ENCODE results near the gene ZBTB43.

The ZBTB43 gene

GRCh38 chr9:126790561-126790960, 14.3 kb upstream of the ZBTB43 start:
- no peak overlapping the region for H3K4ac ChIP-seq (ENCODE audit: low read length)
- H2BK120ac ChIP-seq (ENCODE audit: low read depth, low read length): no peak overlapping the region
- no peak overlapping the region for H2AFZ ChIP-seq (ENCODE audit: low read length)
- peaks cover 0 to 52% (median 2%) of the 10 kb centered on the region in 3 experiments for H3K27me3 ChIP-seq (ENCODE audit: control insufficient read depth in 3 of 3, insufficient read depth in 3 of 3, low read depth in 1 of 3, low read length in 3 of 3)
- H2AK5ac ChIP-seq (ENCODE audit: low read depth, low read length): no peak overlapping the region
- H2BK5ac ChIP-seq (ENCODE audit: low read length): no peak overlapping the region
- no peak overlapping the region for H3K14ac ChIP-seq (ENCODE audit: low read length)
- no peak overlapping the region for H3K9ac ChIP-seq (ENCODE audit: low read depth, low read length, poor library complexity)
- no peaks in the 10 kb centered on the region for H3K36me3 ChIP-seq (replicated peaks in 1 of 2; ENCODE audit: control insufficient read depth in 2 of 2, insufficient read depth in 2 of 2, low read length in 2 of 2)
- WGBS, 2 donors (ENCODE audit: extremely low coverage in 2 of 2, insufficient read length in 2 of 2, insufficient replicate concordance in 1 of 2): no CpG with 5 or more reads among the region's 4 CpGs
- no peak overlapping the region for H3K23ac ChIP-seq (ENCODE audit: low read depth, low read length, poor library complexity)
- H3K9me3 ChIP-seq (replicated peaks in 1 of 2; ENCODE audit: control insufficient read depth in 2 of 2, insufficient read depth in 1 of 2, low read depth in 1 of 2, low read length in 2 of 2): no peaks in the 10 kb centered on the region
- no peak overlapping the region for H3K4me2 ChIP-seq (ENCODE audit: insufficient read depth, low read length, poor library complexity, severe bottlenecking)
- H3K4me1 ChIP-seq (ENCODE audit: control insufficient read depth in 2 of 2, insufficient read depth in 1 of 2, low read depth in 1 of 2, low read length in 2 of 2): no peaks in the 10 kb centered on the region
- H2BK15ac ChIP-seq (ENCODE audit: low read length): no peak overlapping the region
- H4K8ac ChIP-seq (ENCODE audit: low read depth, low read length): no peak overlapping the region
- no peak overlapping the region for H3K18ac ChIP-seq (ENCODE audit: low read length)
- no peak overlapping the region for H3K27ac ChIP-seq (replicated peaks; ENCODE audit: low read length)
- peaks cover 2% of the 10 kb centered on the region for H3K79me1 ChIP-seq (ENCODE audit: low read depth, low read length)
- H4K91ac ChIP-seq (ENCODE audit: low read depth, low read length, poor library complexity): no peak overlapping the region
- H3K4me3 ChIP-seq (ENCODE audit: low read length in 2 of 2): no peak overlapping the region
- DNase-seq (ENCODE audit: low spot score): no peak
- no peak overlapping the region for H2BK12ac ChIP-seq (ENCODE audit: low read length)

DNA sequence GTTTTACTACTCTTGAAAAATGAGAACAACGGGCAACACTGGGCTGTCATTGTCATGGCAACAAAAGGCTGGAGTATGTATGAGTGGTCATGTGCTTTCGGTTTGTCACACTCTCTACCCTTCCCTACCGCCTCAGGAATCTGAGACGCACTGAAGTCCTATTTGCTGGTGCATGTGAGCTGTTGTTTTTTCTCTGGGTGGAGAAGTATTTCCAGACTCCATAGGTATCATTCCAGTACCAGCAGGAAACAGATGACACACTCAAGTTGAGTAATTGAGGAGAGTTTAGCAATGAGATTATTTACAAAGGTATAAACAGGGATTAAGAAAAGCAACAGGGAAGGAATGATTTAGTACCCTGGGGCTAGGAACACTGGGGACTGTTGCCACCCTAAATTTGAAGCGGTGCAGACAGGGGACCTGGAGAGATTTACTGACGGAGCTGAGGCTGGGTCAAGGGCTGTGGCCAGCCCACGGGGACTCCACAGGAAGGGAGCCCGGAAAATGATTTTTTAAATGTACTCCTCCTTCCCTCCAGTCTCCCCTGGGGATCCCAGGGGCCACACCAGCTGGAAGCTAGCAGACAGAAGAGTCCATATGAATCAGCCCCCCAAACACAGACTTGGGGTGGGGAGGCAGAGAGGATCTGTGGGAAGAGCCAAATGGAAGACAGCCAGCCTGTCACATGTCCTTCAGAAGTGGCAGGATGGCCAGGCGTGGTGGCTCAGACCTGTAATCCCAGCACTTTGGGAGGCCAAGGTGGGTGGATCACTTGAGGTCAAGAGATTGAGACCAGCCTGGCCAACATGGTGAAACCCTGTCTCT, 13.2 kb upstream of the ZBTB43 start:
- H3K27ac ChIP-seq (replicated peaks; ENCODE audit: low read length): no peak overlapping the region
- no peak for DNase-seq (ENCODE audit: low spot score)
- H4K8ac ChIP-seq (ENCODE audit: low read depth, low read length): no peak overlapping the region
- H3K14ac ChIP-seq (ENCODE audit: low read length): no peak overlapping the region
- no peak overlapping the region for H2BK15ac ChIP-seq (ENCODE audit: low read length)
- H2AFZ ChIP-seq (ENCODE audit: low read length): no peak overlapping the region
- no peak overlapping the region for H3K4me2 ChIP-seq (ENCODE audit: insufficient read depth, low read length, poor library complexity, severe bottlenecking)
- peaks cover 2% of the 10 kb centered on the region for H3K79me1 ChIP-seq (ENCODE audit: low read depth, low read length)
- no peaks in the 10 kb centered on the region for H3K36me3 ChIP-seq (replicated peaks in 1 of 2; ENCODE audit: control insufficient read depth in 2 of 2, insufficient read depth in 2 of 2, low read length in 2 of 2)
- no peak overlapping the region for H2BK120ac ChIP-seq (ENCODE audit: low read depth, low read length)
- no peak overlapping the region for H3K4me3 ChIP-seq (ENCODE audit: low read length in 2 of 2)
- H3K4me1 ChIP-seq (ENCODE audit: control insufficient read depth in 2 of 2, insufficient read depth in 1 of 2, low read depth in 1 of 2, low read length in 2 of 2): no peaks in the 10 kb centered on the region
- H4K91ac ChIP-seq (ENCODE audit: low read depth, low read length, poor library complexity): no peak overlapping the region
- H3K27me3 ChIP-seq (ENCODE audit: control insufficient read depth in 3 of 3, insufficient read depth in 3 of 3, low read depth in 1 of 3, low read length in 3 of 3): peaks cover 0 to 47% (median 2%) of the 10 kb centered on the region in 3 experiments
- H3K9ac ChIP-seq (ENCODE audit: low read depth, low read length, poor library complexity): no peak overlapping the region
- WGBS, 2 donors (ENCODE audit: extremely low coverage in 2 of 2, insufficient read length in 2 of 2, insufficient replicate concordance in 1 of 2): no CpG with 5 or more reads among the region's 9 CpGs
- H3K4ac ChIP-seq (ENCODE audit: low read length): no peak overlapping the region
- no peak overlapping the region for H2BK12ac ChIP-seq (ENCODE audit: low read length)
- H3K18ac ChIP-seq (ENCODE audit: low read length): no peak overlapping the region
- H3K23ac ChIP-seq (ENCODE audit: low read depth, low read length, poor library complexity): no peak overlapping the region
- no peak overlapping the region for H2AK5ac ChIP-seq (ENCODE audit: low read depth, low read length)
- no peaks in the 10 kb centered on the region for H3K9me3 ChIP-seq (replicated peaks in 1 of 2; ENCODE audit: control insufficient read depth in 2 of 2, insufficient read depth in 1 of 2, low read depth in 1 of 2, low read length in 2 of 2)
- H2BK5ac ChIP-seq (ENCODE audit: low read length): no peak overlapping the region

DNA sequence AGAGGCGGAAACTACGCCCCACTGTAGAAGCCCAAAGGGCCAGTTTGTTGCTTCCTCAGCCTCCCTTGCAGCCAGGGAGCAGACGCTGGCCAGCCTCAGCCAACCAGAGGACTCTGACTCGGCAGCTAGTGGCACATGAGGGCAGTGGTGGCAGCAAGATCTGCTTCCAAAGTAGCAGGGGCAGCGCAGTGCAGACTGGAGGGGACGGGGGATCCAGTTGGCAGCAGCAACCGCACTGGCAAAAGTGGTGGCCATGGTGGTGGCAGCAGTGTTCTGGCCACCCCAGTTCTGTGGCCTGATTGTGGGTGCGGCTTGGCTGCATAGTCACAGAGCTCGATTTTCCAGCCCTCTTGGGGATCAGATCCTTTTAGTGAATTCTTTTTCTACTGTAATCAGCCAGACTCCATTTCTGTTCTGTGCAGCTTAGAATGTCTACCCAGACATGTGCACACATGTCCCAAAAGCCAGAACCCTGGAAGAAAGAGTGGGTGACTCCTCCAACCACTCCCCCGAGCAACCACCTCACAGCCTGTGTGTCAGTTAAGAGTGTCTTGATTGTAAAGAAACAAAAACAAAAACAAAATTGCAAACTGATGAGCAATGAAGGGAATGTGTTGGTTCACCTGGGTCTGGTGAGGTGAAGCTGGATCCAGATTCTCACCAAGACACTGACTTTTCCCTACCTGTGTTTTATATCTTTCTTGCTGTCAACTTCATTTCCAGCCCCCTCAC, 11.0 kb upstream of the ZBTB43 start:
- peak overlapping the region; percentile 74 for H2AFZ ChIP-seq (ENCODE audit: low read length)
- no peak for DNase-seq (ENCODE audit: low spot score)

GRCh38 chr9:126794441-126794840, 10.4 kb upstream of the ZBTB43 start:
- H3K9me3 ChIP-seq (replicated peaks in 1 of 2; ENCODE audit: control insufficient read depth in 2 of 2, insufficient read depth in 1 of 2, low read depth in 1 of 2, low read length in 2 of 2): no peaks in the 10 kb centered on the region
- H2AFZ ChIP-seq (ENCODE audit: low read length): peak overlapping the region; percentile 74
- WGBS, 2 donors (ENCODE audit: extremely low coverage in 2 of 2, insufficient read length in 2 of 2, insufficient replicate concordance in 1 of 2): no CpG with 5 or more reads among the region's 6 CpGs
- H3K23ac ChIP-seq (ENCODE audit: low read depth, low read length, poor library complexity): no peak overlapping the region
- no peak overlapping the region for H2BK12ac ChIP-seq (ENCODE audit: low read length)
- no peak overlapping the region for H3K9ac ChIP-seq (ENCODE audit: low read depth, low read length, poor library complexity)
- no peaks in the 10 kb centered on the region for H3K4me1 ChIP-seq (ENCODE audit: control insufficient read depth in 2 of 2, insufficient read depth in 1 of 2, low read depth in 1 of 2, low read length in 2 of 2)
- H2BK120ac ChIP-seq (ENCODE audit: low read depth, low read length): no peak overlapping the region
- H3K27ac ChIP-seq (replicated peaks; ENCODE audit: low read length): no peak overlapping the region
- H3K4ac ChIP-seq (ENCODE audit: low read length): no peak overlapping the region
- H3K14ac ChIP-seq (ENCODE audit: low read length): no peak overlapping the region
- no peak overlapping the region for H4K8ac ChIP-seq (ENCODE audit: low read depth, low read length)
- H2AK5ac ChIP-seq (ENCODE audit: low read depth, low read length): no peak overlapping the region
- no peaks in the 10 kb centered on the region for H3K36me3 ChIP-seq (replicated peaks in 1 of 2; ENCODE audit: control insufficient read depth in 2 of 2, insufficient read depth in 2 of 2, low read length in 2 of 2)
- no peak overlapping the region for H3K18ac ChIP-seq (ENCODE audit: low read length)
- DNase-seq (ENCODE audit: low spot score): no peak
- peaks cover 2% of the 10 kb centered on the region for H3K79me1 ChIP-seq (ENCODE audit: low read depth, low read length)
- H3K4me3 ChIP-seq (ENCODE audit: low read length in 2 of 2): no peak overlapping the region
- H2BK5ac ChIP-seq (ENCODE audit: low read length): no peak overlapping the region
- H2BK15ac ChIP-seq (ENCODE audit: low read length): no peak overlapping the region
- H3K4me2 ChIP-seq (ENCODE audit: insufficient read depth, low read length, poor library complexity, severe bottlenecking): no peak overlapping the region
- no peak overlapping the region for H4K91ac ChIP-seq (ENCODE audit: low read depth, low read length, poor library complexity)
- H3K27me3 ChIP-seq (ENCODE audit: control insufficient read depth in 3 of 3, insufficient read depth in 3 of 3, low read depth in 1 of 3, low read length in 3 of 3): peaks cover 0 to 26% (median 4%) of the 10 kb centered on the region in 3 experiments

More for the DNA sequence above, 11.0 kb upstream of the ZBTB43 start:
- H3K79me1 ChIP-seq (ENCODE audit: low read depth, low read length): peaks cover 2% of the 10 kb centered on the region
- H3K4me3 ChIP-seq (ENCODE audit: low read length in 2 of 2): peak overlapping the region in 1 of 2 donors; percentile 68
- H3K14ac ChIP-seq (ENCODE audit: low read length): no peak overlapping the region
- no peak overlapping the region for H3K23ac ChIP-seq (ENCODE audit: low read depth, low read length, poor library complexity)
- H3K18ac ChIP-seq (ENCODE audit: low read length): peak overlapping the region; percentile 80
- H3K4ac ChIP-seq (ENCODE audit: low read length): no peak overlapping the region
- H3K27me3 ChIP-seq (ENCODE audit: control insufficient read depth in 3 of 3, insufficient read depth in 3 of 3, low read depth in 1 of 3, low read length in 3 of 3): peaks cover 0 to 27% (median 3%) of the 10 kb centered on the region in 3 experiments
- H3K9ac ChIP-seq (ENCODE audit: low read depth, low read length, poor library complexity): peak overlapping the region; percentile 47
- no peak overlapping the region for H2BK12ac ChIP-seq (ENCODE audit: low read length)
- no peak overlapping the region for H3K27ac ChIP-seq (replicated peaks; ENCODE audit: low read length)
- H2AK5ac ChIP-seq (ENCODE audit: low read depth, low read length): no peak overlapping the region
- no peak overlapping the region for H2BK120ac ChIP-seq (ENCODE audit: low read depth, low read length)
- H3K36me3 ChIP-seq (replicated peaks in 1 of 2; ENCODE audit: control insufficient read depth in 2 of 2, insufficient read depth in 2 of 2, low read length in 2 of 2): no peaks in the 10 kb centered on the region
- no peaks in the 10 kb centered on the region for H3K4me1 ChIP-seq (ENCODE audit: control insufficient read depth in 2 of 2, insufficient read depth in 1 of 2, low read depth in 1 of 2, low read length in 2 of 2)
- WGBS, 2 donors (ENCODE audit: extremely low coverage in 2 of 2, insufficient read length in 2 of 2, insufficient replicate concordance in 1 of 2): no CpG with 5 or more reads among the region's 10 CpGs
- no peak overlapping the region for H3K4me2 ChIP-seq (ENCODE audit: insufficient read depth, low read length, poor library complexity, severe bottlenecking)
- no peaks in the 10 kb centered on the region for H3K9me3 ChIP-seq (replicated peaks in 1 of 2; ENCODE audit: control insufficient read depth in 2 of 2, insufficient read depth in 1 of 2, low read depth in 1 of 2, low read length in 2 of 2)
- H4K8ac ChIP-seq (ENCODE audit: low read depth, low read length): no peak overlapping the region
- no peak overlapping the region for H2BK15ac ChIP-seq (ENCODE audit: low read length)
- H4K91ac ChIP-seq (ENCODE audit: low read depth, low read length, poor library complexity): no peak overlapping the region
- no peak overlapping the region for H2BK5ac ChIP-seq (ENCODE audit: low read length)
